Astrocyte of the cerebellum (primary cell): Measurements from ENCODE around the gene PRICKLE2.
A peak's percentile ranks its signal among the peaks of the same experiment; 100 is the strongest.

Experiments used
- DNase-seq: peaks from one replicate; pipeline ENCODE4 v3.0.0-alpha.2; 2011; ENCODE audit warnings: low read depth
- H3K4me3 ChIP-seq: 2 replicates; pipeline ENCODE4 v1.5.1; 2011; ENCODE audit warnings: mild to moderate bottlenecking, low read depth, low read length, moderate library complexity
- in situ Hi-C: cut with HindIII; loops from 2 replicates; pipeline ENCODE4 v1.10.0; 2017; ENCODE audit warnings: low sequenced_read_pairs
- TF ChIP-seq, protein P1 (sequence below): IDR thresholded peaks from 2 replicates; pipeline ENCODE4 v1.5.1; 2012; ENCODE audit warnings: low read length, low read depth, moderate library complexity, mild to moderate bottlenecking; ENCODE audit errors: missing control alignments

PRICKLE2 gene

DNA sequence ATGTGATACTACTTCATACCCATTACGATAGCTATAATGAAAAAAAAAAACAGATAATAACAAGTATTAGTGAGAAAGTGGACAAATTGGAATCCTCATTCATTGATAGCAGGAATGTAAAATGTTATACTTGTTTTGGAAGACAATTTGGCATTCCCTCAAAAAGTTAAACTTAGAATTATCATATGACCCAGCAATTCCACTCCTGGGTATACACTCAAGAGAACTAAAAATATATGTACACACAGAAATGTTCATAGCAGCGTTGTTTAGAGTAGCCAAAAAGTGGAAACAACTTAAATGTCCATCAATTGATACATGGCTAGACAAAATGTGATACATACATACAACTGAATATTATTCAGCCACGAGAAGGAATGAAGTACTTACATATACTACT is 69.9 kb downstream of the PRICKLE2 start:
- TF ChIP-seq, protein P1, sequence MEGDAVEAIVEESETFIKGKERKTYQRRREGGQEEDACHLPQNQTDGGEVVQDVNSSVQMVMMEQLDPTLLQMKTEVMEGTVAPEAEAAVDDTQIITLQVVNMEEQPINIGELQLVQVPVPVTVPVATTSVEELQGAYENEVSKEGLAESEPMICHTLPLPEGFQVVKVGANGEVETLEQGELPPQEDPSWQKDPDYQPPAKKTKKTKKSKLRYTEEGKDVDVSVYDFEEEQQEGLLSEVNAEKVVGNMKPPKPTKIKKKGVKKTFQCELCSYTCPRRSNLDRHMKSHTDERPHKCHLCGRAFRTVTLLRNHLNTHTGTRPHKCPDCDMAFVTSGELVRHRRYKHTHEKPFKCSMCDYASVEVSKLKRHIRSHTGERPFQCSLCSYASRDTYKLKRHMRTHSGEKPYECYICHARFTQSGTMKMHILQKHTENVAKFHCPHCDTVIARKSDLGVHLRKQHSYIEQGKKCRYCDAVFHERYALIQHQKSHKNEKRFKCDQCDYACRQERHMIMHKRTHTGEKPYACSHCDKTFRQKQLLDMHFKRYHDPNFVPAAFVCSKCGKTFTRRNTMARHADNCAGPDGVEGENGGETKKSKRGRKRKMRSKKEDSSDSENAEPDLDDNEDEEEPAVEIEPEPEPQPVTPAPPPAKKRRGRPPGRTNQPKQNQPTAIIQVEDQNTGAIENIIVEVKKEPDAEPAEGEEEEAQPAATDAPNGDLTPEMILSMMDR: no peak
- no peak for DNase-seq
- in situ Hi-C loops: no loop called here
- H3K4me3 ChIP-seq: no peak overlapping the region

DNA sequence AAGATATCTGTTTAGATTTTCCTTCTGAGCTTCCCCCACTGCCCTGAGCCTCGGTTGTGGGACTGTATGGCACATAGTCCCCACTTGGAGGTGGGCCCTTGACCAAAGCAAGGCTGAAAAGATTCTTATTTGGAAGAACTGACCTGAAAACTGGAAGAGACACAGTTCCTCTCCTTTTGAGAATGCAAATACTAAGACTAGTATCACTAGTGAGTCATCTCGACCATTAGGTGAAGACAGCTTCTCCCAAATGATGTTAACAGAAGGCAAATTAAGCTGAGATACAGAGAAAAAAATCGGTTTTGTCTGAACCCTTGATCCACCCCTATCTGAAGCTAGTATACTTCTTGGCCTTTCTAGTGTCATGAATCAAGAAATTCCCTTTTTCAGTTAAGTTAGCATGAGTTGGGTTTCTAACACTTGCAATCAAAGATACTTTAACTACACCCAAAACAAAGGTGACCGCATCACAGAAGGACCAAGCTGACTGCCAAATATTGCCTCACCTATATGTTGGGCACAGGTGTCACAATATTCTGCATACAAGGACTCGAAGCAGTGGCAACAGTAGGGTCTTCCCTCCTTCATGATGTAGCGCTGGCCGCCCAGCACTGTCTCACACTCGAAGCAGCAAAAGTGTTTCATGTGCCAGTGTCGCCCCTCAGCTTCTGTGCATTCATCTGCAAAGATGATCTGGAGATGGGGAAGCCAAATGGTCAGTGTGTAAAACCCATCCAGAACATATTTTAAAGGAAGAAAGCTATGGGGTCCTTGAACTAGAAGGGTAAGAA is 72.4 kb downstream of the PRICKLE2 start:
- DNase-seq: no peak
- TF ChIP-seq, protein P1: no peak
- no peak overlapping the region for H3K4me3 ChIP-seq
- in situ Hi-C loops: no loop called here

DNA sequence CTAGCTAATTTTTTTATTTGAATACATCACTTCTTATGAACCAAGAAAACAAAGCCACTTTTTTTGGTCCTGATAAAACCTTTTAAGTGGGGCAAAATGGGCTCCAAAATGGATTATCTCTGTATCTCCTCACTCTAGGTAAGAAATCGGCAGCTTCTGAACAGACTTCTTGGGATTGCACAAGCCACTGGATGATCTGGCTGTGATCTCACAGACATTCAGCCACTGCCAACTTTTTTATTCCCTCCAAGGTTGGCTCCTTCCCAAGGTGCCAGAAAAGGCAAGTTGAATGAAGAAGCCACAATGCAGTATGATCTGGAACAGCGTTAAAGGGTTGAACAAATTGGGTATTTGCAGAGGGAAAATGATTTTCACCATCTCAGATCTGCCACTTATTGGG is 73.2 kb downstream of the PRICKLE2 start:
- peak; percentile 73 for DNase-seq
- in situ Hi-C loops: no loop called here
- TF ChIP-seq, protein P1: no peak
- H3K4me3 ChIP-seq: no peak overlapping the region

DNA sequence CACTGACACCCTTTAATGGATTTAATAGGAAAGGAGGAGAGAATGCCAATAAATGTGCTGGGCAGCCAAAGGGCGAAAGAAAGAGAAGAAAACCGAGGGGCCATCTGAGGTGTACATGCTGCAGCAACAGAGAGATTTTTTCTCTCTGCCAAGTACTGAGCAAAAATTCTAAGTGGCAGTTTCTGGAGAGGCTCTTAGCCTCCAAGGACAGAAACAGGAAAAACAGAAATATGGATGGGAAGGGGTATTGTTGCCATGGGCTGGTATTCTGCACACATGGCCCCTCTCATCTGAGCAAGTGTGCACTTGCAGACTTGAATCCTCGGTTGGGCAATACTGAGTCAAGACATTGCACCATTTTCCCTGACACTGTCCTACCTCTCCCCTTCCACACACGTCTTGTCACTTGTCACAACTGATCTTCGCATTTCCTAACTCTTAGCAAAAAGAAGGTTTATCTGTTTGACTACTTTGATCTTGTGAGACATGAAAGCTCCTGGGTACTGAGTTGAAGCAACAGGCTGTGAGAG is 73.9 kb downstream of the PRICKLE2 start:
- no peak overlapping the region for H3K4me3 ChIP-seq
- DNase-seq: no peak
- TF ChIP-seq, protein P1: no peak
- in situ Hi-C loops: no loop called here

DNA sequence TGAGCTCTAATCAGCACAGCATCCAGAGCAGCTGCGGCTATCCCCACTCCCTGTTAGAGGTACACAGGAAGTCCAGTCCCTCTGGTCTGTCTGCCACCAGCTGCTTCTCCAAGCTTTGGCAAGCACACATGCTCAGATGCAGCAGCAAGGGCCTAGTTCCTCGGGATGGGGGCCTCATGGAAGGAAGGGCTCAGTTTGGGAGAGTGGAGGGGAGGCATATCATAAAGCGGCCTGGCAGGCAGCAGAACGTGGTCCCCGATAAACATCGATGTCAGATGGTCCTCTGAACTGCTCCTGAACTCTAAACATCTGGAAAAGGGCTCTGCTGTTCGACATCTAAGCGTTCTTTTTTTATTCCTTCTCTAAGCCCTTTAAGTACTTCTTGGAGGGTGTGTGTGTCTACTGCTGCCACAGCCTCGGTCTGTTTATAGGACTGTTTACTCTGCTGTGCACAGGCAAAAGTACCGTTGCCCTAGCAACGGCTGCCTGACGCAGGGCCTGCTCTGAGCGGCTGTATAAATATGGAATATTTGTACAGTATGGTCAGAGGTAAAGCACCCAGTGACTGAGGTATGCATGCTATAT is 74.6 kb downstream of the PRICKLE2 start:
- H3K4me3 ChIP-seq: no peak overlapping the region
- TF ChIP-seq, protein P1: no peak
- DNase-seq: peak; percentile 34
- in situ Hi-C loops: no loop called here

DNA sequence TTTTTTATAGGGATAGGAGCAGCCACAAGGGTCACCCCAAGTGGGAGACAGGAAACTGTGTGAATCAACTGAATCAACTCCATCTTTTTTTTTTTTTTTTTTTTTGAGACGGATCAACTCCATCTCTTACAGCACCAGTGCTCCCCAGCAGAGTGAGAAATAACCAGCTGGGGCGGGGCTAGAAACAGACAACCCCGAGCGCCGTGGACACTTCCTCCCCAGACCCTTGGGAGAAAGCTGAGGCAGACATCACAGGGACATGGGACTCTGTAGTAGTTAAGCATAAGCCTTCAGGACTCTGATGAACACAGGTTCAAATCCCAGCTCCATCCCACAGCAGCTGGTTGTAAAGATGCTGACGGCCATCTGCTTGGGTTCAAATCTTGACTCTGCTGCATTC is 75.4 kb downstream of the PRICKLE2 start:
- TF ChIP-seq, protein P1: no peak
- DNase-seq: no peak
- H3K4me3 ChIP-seq: no peak overlapping the region
- in situ Hi-C loops: no loop called here
